ENCODE measurements around the gene LRRC7.

GRCh38 chr1:69814926-69815325 lies 247.2 kb downstream of the LRRC7 start:
- TF ChIP-seq EZH2 (IDR thresholded peaks at IDR 0.05; ENCODE audit: borderline replicate concordance) (no peak), EZH2phosphoT487 (IDR thresholded peaks at IDR 0.05; ENCODE audit: low read depth, severe bottlenecking, unreplicated experiment) (no peak)
